Lower leg skin (tissue), 3 donors: ENCODE data around the gene RASA3.

ENCODE experiments used
- POLR2A ChIP-seq, 2 donors: fragments of 450-650 bp; IDR thresholded peaks; one replicate each; pipeline ENCODE4 v1.6.1; 2016 to 2017; ENCODE audit warnings: antibody characterized with exemption in 2 of 2, mild to moderate bottlenecking in 1 of 2, moderate library complexity in 1 of 2
- TF ChIP-seq, protein P1 (sequence below), 3 donors: fragments of 450-650 bp; IDR thresholded peaks; one replicate each; pipeline ENCODE4 v1.5.1; 2016; ENCODE audit warnings: antibody characterized with exemption in 3 of 3, mild to moderate bottlenecking in 3 of 3, moderate library complexity in 2 of 3

DNA sequence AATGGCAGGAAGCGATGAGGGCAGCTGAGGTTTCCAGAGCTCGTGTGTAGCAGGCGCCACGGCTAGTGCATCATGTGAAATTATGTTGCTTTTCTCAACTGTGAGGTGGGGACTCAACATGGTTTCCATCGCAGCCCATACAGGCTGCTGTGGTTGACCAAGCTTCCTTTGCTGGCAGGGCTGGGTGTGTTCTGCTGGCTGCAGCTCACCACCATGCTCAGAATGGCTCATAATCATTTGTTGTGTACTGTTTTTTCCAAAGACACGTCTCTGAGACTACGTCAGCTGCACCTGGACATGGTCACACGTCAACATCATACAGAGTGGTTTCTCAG lies 16.1 kb upstream of the RASA3 start:
- TF ChIP-seq POLR2A (IDR thresholded peaks at IDR 0.05) = no peak
- TF ChIP-seq, protein P1, sequence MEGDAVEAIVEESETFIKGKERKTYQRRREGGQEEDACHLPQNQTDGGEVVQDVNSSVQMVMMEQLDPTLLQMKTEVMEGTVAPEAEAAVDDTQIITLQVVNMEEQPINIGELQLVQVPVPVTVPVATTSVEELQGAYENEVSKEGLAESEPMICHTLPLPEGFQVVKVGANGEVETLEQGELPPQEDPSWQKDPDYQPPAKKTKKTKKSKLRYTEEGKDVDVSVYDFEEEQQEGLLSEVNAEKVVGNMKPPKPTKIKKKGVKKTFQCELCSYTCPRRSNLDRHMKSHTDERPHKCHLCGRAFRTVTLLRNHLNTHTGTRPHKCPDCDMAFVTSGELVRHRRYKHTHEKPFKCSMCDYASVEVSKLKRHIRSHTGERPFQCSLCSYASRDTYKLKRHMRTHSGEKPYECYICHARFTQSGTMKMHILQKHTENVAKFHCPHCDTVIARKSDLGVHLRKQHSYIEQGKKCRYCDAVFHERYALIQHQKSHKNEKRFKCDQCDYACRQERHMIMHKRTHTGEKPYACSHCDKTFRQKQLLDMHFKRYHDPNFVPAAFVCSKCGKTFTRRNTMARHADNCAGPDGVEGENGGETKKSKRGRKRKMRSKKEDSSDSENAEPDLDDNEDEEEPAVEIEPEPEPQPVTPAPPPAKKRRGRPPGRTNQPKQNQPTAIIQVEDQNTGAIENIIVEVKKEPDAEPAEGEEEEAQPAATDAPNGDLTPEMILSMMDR (IDR thresholded peaks at IDR 0.05) = no peak
